DOHH2 (cell line): ENCODE data around the gene ISG15.
"Not testable (repeated sequence)": the region's sequence is repeated elsewhere in the genome, so short reads cannot be mapped to it uniquely, and the experiment has no call there.

Experiments used
- H3F3A ChIP-seq: fragments of 200-600 bp; sonication (generic), shearing (Covaris generic); 2 replicates; pipeline ENCODE4 v1.6.0; 2016; ENCODE audit warnings: antibody characterized with exemption, mild to moderate bottlenecking; ENCODE audit not compliant: control insufficient read depth, insufficient read depth
- H3K27ac ChIP-seq: fragments of 200-600 bp; sonication (generic); 2 replicates; pipeline ENCODE4 v1.5.1; 2014; ENCODE audit warnings: low read depth, mild to moderate bottlenecking, low read length, moderate library complexity
- H3K27me3 ChIP-seq: fragments of 200-600 bp; sonication (generic); 2 replicates; pipeline ENCODE4 v1.6.1; 2014; ENCODE audit warnings: mild to moderate bottlenecking, low read length, mixed read lengths; ENCODE audit not compliant: control insufficient read depth
- H3K36me3 ChIP-seq: fragments of 200-600 bp; sonication (generic); 2 replicates; pipeline ENCODE4 v1.6.1; 2014; ENCODE audit warnings: mild to moderate bottlenecking, low read length, moderate library complexity, mixed read lengths; ENCODE audit not compliant: control insufficient read depth
- H3K4me1 ChIP-seq: fragments of 200-600 bp; sonication (generic); 2 replicates; pipeline ENCODE4 v1.6.1; 2014; ENCODE audit warnings: mild to moderate bottlenecking, low read length, mixed read lengths; ENCODE audit not compliant: control insufficient read depth
- H3K4me2 ChIP-seq: fragments of 200-600 bp; sonication (generic); 2 replicates; pipeline ENCODE4 v1.6.0; 2014; ENCODE audit warnings: mild to moderate bottlenecking, low read length, moderate library complexity
- H3K4me3 ChIP-seq: fragments of 200-600 bp; sonication (generic); 2 replicates; pipeline ENCODE4 v1.5.1; 2014; ENCODE audit warnings: mild to moderate bottlenecking, low read length, mixed read lengths
- H3K79me2 ChIP-seq: fragments of 200-600 bp; sonication (generic); 2 replicates; pipeline ENCODE4 v1.6.1; 2014; ENCODE audit warnings: mild to moderate bottlenecking, low read length, mixed read lengths; ENCODE audit not compliant: control insufficient read depth
- H3K9me2 ChIP-seq: fragments of 200-600 bp; sonication (generic); replicated peaks from 2 replicates; pipeline ENCODE4 v1.6.1; 2014; ENCODE audit warnings: mild to moderate bottlenecking, low read length, mixed read lengths; ENCODE audit not compliant: control insufficient read depth
- H3K9me3 ChIP-seq: fragments of 200-600 bp; sonication (generic); 2 replicates; pipeline ENCODE4 v1.6.1; 2014; ENCODE audit warnings: antibody characterized with exemption, low read length, mixed read lengths; ENCODE audit not compliant: control insufficient read depth, insufficient read depth
- H4K20me1 ChIP-seq: fragments of 200-600 bp; sonication (generic); 2 replicates; pipeline ENCODE4 v1.6.0; 2014; ENCODE audit warnings: low read depth, mild to moderate bottlenecking, antibody characterized with exemption, low read length, moderate library complexity; ENCODE audit not compliant: control insufficient read depth, insufficient read depth
- EZH2phosphoT487 ChIP-seq: fragments of 200-600 bp; sonication (generic); IDR thresholded peaks from 2 replicates; pipeline ENCODE4 v1.6.1; 2017; ENCODE audit warnings: borderline replicate concordance, mild to moderate bottlenecking, antibody characterized with exemption, low read length, moderate library complexity, mixed read lengths
- TF ChIP-seq, protein P1 (sequence below): fragments of 200-600 bp; sonication (generic); IDR thresholded peaks from one replicate; pipeline ENCODE4 v1.5.1; 2014; ENCODE audit warnings: antibody characterized with exemption, mild to moderate bottlenecking, low read depth, low read length; ENCODE audit not compliant: poor library complexity, severe bottlenecking

The ISG15 gene

DNA sequence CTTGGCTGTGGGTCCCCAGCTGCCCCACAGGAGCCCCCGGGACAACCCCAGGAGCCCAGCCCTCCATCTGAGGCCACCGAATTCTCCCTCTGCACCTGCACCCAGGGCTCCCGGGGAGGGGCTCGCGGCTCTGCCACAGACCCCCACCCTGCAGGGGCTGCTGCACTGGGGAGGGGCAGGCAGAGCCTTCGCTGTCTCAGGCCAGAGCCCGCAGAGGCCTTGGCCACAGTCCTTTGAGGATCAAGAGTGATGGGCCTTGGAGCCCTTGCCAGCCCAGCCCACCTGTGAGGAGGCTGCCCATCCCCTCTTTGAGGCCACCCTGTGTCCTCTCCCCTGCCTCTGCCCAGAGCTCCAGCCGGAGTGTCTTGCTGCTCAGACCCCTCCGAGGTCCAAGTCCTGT, 37.9 kb upstream of the ISG15 start:
- Histone ChIP-seq H3K36me3 (no peaks in the 10 kb centered on the region), H3F3A (no peaks in the 10 kb centered on the region), H3K9me2 (no peaks in the 10 kb centered on the region), H3K79me2 (no peaks in the 10 kb centered on the region), H3K27ac (no peak overlapping the region), H4K20me1 (no peaks in the 10 kb centered on the region), H3K4me3 (no peak overlapping the region), H3K4me1 (peaks cover 3% of the 10 kb centered on the region; the same call in 1 of the 2 replicates), H3K4me2 (no peak overlapping the region), H3K27me3 (no peaks in the 10 kb centered on the region), H3K9me3 (no peaks in the 10 kb centered on the region)
- TF ChIP-seq, protein P1, sequence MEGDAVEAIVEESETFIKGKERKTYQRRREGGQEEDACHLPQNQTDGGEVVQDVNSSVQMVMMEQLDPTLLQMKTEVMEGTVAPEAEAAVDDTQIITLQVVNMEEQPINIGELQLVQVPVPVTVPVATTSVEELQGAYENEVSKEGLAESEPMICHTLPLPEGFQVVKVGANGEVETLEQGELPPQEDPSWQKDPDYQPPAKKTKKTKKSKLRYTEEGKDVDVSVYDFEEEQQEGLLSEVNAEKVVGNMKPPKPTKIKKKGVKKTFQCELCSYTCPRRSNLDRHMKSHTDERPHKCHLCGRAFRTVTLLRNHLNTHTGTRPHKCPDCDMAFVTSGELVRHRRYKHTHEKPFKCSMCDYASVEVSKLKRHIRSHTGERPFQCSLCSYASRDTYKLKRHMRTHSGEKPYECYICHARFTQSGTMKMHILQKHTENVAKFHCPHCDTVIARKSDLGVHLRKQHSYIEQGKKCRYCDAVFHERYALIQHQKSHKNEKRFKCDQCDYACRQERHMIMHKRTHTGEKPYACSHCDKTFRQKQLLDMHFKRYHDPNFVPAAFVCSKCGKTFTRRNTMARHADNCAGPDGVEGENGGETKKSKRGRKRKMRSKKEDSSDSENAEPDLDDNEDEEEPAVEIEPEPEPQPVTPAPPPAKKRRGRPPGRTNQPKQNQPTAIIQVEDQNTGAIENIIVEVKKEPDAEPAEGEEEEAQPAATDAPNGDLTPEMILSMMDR, result no peak
- no peak for TF ChIP-seq EZH2phosphoT487

DNA sequence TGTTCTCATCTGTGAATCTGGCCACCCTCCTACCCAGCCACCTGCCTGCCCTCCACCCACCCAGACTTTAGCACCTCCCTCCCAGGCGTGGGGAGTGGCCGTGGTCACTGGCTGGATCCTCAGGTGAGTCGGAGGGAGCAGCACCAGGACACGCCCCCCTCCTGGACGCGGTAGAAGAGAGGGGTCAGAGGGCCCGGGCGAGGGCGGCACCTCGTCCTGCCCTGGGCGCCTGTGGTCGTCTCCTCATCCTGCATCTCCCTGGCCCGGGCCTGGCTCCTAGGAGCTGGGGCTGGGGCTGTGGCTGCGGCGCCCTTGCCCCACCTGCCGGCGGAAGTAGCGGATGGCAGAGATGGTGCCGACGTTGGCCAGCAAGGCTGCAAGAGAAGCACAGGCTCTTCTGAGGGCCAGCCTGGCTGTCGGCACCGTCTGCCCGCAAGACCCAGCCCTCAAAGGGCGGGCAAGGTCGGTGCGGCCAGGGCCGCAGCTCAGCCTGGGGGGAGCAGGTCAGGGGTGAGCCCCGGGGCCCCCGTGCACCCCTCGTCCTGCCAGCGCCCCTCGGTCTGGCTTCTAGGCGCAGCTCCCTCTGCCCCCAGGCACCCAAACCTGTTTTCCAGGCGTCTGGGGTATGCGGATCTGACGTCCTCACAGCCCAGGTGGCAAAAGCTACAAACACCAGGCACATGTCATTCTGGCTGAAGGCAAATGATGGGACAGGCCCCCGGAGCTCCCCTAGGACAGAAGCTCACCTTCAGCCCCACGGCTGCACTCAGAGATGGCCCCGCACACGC, 37.2 kb upstream of the ISG15 start:
- no peak overlapping the region for H3K4me3 ChIP-seq

DNA sequence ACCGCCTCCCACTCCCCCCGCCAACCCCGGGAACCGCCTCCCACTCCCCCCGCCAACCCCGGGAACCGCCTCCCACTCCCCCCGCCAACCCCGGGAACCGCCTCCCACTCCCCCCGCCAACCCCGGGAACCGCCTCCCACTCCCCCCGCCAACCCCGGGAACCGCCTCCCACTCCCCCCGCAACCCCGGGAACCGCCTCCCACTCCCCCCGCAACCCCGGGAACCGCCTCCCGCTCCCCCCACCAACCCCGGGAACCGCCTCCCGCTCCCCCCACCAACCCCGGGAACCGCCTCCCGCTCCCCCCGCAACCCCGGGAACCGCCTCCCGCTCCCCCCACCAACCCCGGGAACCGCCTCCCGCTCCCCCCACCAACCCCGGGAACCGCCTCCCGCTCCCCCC, 36.5 kb upstream of the ISG15 start:
- H3K27me3 ChIP-seq, H3K4me1 ChIP-seq, H3K4me3 ChIP-seq, H3F3A ChIP-seq, H3K9me3 ChIP-seq, H3K79me2 ChIP-seq, H3K4me2 ChIP-seq, H3K9me2 ChIP-seq, H3K36me3 ChIP-seq, H4K20me1 ChIP-seq, H3K27ac ChIP-seq: not testable (repeated sequence)

More for the DNA sequence above, 37.2 kb upstream of the ISG15 start:
- Histone ChIP-seq H4K20me1 (no peaks in the 10 kb centered on the region), H3K9me3 (no peaks in the 10 kb centered on the region), H3K27ac (no peak overlapping the region), H3K36me3 (no peaks in the 10 kb centered on the region), H3F3A (no peaks in the 10 kb centered on the region), H3K27me3 (no peaks in the 10 kb centered on the region), H3K4me2 (peak overlapping the region; percentile 44; the same call in 1 of the 2 replicates), H3K4me1 (peaks cover 3% of the 10 kb centered on the region; the same call in 1 of the 2 replicates), H3K9me2 (no peaks in the 10 kb centered on the region), H3K79me2 (no peaks in the 10 kb centered on the region)
- TF ChIP-seq EZH2phosphoT487, result no peak
- TF ChIP-seq, protein P1, result peak; percentile 58

DNA sequence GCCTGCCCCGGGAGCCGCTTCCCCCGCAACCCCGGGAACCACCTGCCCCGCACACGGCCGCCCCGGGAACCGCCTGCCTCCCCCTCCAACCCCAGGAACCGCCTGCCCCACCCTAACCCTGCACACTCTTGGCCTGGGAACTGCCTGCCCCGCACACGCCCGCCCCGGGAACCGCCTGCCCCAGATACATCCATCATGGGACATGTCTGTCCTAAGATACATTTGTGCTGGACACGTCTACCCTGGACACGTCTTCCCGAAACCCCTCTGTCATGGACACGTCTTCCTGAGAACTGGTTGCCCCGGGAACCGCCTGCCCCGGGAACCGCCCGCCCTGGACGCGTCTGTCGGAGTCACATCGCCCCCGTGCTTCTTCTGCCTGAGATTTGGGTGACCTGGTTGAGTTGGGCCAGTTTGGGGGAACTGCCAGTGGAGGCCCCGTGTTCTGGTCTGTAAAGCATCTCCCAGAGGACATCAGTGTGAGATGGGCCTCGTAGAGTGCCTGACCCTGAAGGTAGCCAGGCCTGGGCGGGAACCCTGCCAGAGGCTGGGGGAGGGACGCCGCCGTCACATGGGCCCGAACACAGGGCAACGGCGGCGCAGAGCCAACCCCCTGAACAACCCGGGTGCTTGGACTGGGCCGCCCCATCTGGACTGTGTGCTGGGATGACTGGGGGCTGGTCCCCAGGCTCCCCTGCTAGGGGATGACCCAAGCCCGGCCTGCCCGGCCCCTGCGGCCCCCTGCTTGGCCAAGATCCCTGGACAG, 35.0 kb upstream of the ISG15 start:
- no peaks in the 10 kb centered on the region for H4K20me1 ChIP-seq
- H3K4me1 ChIP-seq, result peaks cover 3% of the 10 kb centered on the region; the same call in 1 of the 2 replicates
- H3K4me3 ChIP-seq, result no peak overlapping the region
- H3K9me2 ChIP-seq, result no peaks in the 10 kb centered on the region
- H3K79me2 ChIP-seq, result no peaks in the 10 kb centered on the region
- no peaks in the 10 kb centered on the region for H3K36me3 ChIP-seq
- H3K27ac ChIP-seq, result no peak overlapping the region
- H3K9me3 ChIP-seq, result no peaks in the 10 kb centered on the region
- no peak for TF ChIP-seq EZH2phosphoT487
- TF ChIP-seq, protein P1, result no peak
- H3F3A ChIP-seq, result no peaks in the 10 kb centered on the region
- no peaks in the 10 kb centered on the region for H3K27me3 ChIP-seq
- no peak overlapping the region for H3K4me2 ChIP-seq
